Femur (tissue), 1 donor: ENCODE measurements around the gene CNTNAP5.

ENCODE experiments used
- DNase-seq: peaks from one replicate; pipeline ENCODE4 v3.0.0-alpha.2; 2017

Gene CNTNAP5

DNA sequence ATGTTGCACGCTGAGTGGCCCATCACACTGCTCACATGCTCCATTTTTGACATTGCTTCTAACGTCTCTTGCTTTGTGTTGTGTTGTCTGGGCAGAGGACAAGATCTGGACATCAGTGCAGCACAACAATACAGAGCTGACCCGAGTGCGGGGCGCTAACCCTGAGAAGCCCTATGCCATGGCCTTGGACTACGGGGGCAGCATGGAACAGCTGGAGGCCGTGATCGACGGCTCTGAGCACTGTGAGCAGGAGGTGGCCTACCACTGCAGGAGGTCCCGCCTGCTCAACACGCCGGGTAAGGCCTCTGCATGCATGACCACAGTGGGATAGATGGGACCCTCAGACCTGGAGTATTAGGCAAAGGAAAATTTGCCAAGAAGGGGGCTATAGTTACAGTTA lies 622.6 kb downstream of the CNTNAP5 start:
- no peak for DNase-seq

DNA sequence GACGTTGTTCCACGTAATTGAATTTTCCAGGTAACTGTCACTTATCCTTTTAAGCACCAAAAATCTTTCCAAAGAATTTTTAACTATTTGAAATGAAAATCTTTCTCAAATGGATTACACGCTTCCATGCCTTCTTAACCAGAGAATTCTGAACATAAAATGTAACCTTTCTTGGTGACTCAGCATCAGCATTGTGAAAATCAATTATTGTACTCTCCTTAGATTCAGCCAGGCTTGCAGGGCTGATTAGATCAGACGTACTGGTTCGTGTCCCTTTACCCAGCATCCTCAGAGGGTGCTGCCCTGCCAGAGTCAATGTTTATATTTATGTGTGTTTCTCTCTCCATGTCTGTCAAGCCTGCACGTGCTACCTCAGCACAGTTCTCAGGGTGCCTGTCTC lies 623.9 kb downstream of the CNTNAP5 start:
- DNase-seq = no peak

DNA sequence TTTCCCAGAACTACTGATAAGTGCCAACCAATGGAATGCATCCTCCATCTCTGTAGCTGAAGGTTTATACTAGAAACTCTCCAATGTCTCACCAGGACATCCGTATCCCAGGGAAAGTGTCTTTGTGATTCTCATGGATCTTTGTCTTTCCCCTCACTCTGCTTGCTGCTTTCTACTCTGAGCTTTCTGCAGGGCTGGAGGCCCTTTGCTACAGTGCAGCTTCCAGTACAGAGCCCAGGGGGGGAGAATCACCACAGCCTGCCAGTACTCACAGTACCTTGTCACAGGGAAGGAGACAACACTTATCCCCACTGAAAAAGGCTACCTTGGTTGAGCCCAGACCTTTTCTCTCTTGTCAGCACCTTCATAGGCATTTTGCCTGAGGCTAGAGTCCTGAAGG lies 627.0 kb downstream of the CNTNAP5 start:
- no peak for DNase-seq

GRCh38 chr2:124658373-124658772 lies 633.3 kb downstream of the CNTNAP5 start:
- no peak for DNase-seq

GRCh38 chr2:124661558-124661957 lies 636.5 kb downstream of the CNTNAP5 start:
- no peak for DNase-seq

- DNase-seq = no peak
Observed at GRCh38 chr2:124662946-124663644, 638.0 kb downstream of the CNTNAP5 start.

DNA sequence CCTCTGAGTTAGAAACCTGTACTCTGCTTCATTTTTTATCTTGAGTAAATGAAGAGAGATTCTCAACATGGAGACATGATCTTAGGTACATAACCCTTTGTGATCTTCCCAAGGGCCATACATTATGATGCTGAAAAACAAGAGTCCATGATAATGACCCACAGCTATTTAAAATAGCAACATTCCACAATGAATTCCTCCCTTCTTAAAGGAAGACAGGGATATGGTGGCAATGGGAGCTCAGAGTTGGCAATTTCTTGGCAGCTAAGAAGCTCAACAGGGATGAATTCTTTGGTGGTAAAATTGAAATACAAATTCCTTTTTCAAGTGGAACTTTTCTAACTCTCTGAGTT lies 638.5 kb downstream of the CNTNAP5 start:
- no peak for DNase-seq

GRCh38 chr2:124664363-124664762 lies 639.3 kb downstream of the CNTNAP5 start:
- no peak for DNase-seq

- DNase-seq = no peak
Observed at GRCh38 chr2:124666976-124667375, 641.9 kb downstream of the CNTNAP5 start.

DNA sequence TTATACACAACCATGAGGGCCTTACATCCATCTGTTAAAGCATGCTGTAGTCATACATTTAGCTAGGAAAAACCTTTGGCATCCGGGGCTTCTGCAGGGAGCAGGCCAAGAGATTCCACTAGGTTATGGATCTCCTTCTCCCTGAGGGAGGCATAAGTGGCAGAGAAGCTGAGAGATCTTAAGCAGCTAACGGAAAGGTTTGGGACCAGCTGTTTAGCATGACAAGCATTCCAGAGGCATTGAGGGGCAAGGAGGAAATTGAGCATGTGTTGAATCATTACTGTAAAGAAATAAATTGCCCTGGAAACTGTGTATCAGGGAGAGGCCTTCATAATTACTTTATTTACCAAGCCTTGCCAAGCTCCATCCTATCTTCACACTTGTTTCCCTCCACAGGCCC lies 643.1 kb downstream of the CNTNAP5 start:
- no peak for DNase-seq

DNA sequence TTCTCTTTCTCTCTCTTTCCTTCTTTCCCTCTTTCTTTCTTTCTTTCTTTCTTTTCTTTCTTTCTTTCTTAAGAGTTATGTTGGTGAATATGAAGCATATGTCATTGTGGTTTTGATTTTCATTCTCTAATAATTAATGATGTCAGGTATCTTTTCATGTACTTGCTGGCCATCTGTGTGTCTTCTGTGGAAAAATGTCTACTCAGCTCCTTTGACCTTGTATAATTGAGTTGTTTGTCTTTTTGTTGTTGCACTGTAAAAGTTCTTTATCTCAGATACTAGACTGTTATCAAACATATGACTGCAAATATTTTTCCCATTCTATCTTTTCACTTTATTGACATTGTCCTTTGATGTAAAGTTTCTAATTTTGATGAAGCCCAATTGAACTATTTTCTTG lies 645.1 kb downstream of the CNTNAP5 start:
- no peak for DNase-seq

DNA sequence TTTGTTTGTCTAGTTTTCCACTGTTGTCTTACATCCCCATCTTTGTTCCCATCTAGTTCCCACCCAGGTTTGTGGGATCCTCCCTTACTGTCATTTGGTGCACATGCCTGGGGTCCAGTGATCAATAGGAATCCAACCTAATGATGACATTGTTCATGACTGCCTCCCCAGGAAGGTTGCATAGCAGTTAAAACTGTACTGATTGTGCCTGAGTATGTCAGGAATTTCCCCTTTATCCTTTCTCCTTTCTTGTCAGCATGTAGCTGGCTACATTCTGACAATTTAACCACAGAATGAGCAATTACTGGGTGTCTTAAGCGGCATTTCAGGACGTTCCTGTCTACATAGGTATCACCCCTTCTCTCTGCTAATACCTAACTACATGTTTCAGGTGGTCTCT lies 653.0 kb downstream of the CNTNAP5 start:
- no peak for DNase-seq

DNA sequence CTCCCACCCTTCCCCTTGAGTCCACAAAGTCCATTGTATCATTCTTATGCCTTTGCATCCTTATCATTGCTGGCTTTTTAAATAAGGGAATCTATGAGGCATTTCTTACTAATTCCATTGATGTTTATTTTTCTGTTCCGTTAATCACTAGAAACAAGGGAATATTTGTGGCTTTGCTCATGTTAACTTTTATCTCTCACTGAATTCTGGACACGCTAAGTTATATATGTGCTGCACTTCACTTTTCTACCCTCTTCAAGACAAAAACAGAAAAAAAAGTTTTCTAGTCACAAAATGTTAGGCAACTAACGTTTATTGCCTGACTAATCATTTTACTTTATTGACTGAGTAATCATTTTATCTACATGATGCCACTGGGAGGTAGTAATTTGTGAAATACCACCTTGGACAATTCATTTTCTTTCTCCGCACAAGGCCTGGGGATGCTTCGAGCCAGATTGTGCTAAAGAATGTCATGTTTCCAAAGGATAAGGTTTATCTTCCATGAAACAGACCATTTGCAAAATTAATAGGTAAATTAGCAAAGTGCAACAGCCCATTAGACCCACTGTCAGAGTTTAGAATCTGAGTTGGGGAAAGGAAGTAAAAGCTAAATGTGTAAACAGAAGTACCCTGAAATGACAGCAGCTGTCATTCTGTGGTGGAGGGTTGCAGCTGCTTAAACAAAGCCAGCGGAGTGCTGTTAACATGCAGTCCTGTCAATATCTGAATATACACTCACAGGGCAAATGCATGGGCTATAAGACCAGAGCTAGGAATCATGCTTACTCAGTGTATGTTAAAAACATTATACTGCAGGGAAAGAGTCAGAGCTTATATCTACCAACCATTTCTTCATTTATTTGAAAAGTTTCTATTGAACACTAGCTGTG lies 658.7 kb downstream of the CNTNAP5 start:
- no peak for DNase-seq

DNA sequence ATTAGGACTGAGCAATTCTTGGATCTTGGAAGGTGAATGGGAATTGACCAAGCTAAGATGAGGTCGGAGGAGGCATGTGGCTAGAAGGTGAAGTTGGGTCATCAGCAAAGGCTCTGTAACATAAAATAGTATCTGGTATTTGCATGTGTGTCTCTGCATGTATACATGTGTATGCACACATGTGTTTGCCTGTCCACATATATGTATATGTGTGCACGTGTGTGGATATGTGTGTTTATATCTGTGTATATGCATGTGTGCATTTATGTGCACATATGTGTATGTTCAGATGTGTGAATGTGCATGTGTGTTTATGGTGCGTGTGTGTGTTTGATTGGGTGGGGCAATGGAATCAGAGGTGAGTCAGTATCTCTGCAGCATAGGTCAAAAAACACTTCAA lies 664.3 kb downstream of the CNTNAP5 start:
- no peak for DNase-seq

DNA sequence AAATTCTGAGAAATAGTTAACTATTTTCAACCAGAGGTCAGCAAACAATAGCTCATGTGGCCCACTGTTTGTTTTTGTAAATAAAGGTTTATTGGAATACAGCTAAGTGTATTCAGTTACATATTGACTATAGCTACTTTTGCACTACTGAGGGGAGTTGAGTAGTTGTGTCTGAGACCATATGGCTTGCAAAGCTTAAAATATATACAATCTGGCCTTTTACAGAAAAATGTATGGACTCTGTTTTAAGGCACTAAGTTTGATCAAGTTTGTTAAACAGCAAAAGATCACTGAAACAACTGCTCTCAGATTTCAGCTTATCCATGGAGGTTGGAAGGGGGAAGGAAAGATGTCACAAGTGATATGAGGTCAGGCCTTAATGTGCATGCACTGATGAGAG lies 667.1 kb downstream of the CNTNAP5 start:
- DNase-seq = no peak

DNA sequence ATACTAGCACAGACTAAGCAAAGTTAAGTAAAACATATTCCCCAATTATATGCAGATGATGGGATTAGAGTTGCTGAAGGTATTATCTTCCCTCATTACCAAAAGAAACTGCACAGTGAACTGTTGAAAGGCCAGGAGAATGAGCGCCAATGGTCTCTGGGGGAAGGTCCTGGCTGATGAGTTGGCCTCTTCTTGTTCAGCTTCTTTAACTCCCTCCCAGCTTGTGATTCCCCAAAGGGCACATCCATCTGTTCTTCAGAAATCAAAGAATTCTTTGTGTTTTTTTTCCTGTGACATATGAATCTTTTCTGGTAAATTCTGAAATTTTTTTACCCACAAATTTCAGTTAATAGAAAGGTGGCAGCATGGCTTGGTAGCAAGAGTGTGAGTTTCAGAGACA lies 667.6 kb downstream of the CNTNAP5 start:
- DNase-seq = no peak

GRCh38 chr2:124693156-124693555 lies 668.1 kb downstream of the CNTNAP5 start:
- DNase-seq = no peak

DNA sequence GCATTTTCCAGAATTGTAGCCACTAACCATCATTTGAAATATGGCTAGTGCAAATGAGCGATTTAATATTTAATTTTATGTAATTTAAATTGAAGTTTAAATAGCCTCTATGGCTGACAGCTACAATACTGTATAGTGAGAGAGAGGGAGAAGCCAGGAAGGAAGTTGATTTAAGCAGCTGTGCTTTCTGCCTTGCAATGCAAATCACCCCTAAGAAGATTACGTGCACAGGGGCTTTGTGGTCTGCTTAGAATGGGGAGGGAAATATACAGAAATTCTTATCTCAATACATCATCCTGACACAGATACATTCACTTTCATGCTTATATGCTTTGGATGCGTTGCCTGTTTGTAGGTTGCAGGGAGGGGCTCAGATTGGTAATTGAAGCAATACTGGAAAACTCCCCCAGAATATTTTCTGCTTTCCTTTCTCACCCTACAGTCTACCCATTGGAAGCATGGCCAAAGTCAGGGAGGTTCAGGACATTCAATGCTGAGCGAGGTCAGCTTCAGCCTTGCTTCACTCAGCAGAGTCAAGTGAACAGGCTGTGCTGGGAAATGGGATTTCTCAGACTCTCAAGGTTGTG lies 674.0 kb downstream of the CNTNAP5 start:
- DNase-seq = no peak

- no peak for DNase-seq
Observed at GRCh38 chr2:124702777-124703176, 677.7 kb downstream of the CNTNAP5 start.

DNA sequence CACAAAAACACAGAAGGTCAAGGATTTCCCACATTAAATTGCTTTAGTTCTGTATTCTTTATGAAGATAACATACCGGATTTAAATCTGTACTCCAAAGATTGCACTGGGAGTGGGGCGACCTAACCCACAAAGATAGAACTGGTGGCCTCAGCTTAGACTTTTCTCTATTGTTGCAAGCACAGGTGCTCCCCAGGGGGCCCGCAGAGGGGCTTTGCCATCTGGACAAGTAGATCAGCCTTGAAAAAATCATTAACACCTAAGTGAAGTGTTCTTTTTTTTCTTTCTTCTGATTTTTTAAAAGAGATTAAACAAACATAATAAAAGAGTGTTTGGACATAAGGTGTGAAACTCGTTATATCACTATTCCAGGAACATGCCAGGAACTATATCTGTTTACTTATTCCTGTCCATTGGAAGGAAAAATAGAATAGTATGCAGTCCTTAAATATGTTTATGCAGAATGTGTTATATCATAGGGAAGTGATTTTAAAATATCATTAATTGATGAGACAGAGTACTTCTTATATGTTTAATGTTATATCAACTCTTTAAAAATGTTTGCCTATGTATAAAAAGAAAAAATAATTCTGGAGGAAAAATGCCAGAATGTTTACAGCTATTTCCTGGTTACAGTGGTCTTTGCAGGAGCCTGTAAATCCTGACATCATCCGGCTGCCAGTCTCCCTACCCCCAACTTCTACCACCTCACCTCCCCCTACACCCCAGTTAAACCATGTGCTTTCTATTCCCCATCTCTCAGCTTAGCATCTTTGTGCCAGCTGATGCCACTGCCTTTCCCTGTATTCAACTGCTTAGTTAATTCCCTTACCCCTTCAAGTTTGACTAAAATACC lies 679.2 kb downstream of the CNTNAP5 start:
- DNase-seq = no peak

DNA sequence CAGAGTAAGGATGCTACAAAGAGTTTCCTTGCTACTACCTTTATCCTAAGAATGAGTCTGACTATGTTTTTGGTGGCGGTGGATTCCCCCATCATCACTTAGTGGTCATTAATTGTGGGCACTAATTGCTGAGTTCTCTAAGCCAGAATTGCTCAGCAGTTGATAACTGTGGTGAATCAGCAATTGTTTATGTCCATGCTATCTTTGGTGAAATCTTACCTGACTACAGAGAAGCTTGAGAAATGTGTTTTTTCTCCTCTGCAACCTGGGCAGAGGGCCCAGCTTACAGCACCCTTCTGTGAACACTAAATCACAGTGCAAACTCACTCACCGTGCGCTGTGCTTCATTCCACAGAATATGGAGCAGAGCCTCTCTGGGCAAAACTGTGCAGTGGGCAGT lies 683.6 kb downstream of the CNTNAP5 start:
- no peak for DNase-seq

GRCh38 chr2:124713969-124714368 lies 688.9 kb downstream of the CNTNAP5 start:
- no peak for DNase-seq

GRCh38 chr2:124725187-124725586 lies 700.1 kb downstream of the CNTNAP5 start:
- DNase-seq = no peak
